GM18520 (cell line): ENCODE measurements around the gene SLC2A11.

Source experiments
- ATAC-seq: cut with Tn5 transposase; IDR thresholded peaks from one replicate; pipeline ENCODE4 v1.9.1; 2021; ENCODE audit not compliant: unreplicated experiment

The SLC2A11 gene, protein sequence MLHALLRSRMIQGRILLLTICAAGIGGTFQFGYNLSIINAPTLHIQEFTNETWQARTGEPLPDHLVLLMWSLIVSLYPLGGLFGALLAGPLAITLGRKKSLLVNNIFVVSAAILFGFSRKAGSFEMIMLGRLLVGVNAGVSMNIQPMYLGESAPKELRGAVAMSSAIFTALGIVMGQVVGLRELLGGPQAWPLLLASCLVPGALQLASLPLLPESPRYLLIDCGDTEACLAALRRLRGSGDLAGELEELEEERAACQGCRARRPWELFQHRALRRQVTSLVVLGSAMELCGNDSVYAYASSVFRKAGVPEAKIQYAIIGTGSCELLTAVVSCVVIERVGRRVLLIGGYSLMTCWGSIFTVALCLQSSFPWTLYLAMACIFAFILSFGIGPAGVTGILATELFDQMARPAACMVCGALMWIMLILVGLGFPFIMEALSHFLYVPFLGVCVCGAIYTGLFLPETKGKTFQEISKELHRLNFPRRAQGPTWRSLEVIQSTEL

DNA sequence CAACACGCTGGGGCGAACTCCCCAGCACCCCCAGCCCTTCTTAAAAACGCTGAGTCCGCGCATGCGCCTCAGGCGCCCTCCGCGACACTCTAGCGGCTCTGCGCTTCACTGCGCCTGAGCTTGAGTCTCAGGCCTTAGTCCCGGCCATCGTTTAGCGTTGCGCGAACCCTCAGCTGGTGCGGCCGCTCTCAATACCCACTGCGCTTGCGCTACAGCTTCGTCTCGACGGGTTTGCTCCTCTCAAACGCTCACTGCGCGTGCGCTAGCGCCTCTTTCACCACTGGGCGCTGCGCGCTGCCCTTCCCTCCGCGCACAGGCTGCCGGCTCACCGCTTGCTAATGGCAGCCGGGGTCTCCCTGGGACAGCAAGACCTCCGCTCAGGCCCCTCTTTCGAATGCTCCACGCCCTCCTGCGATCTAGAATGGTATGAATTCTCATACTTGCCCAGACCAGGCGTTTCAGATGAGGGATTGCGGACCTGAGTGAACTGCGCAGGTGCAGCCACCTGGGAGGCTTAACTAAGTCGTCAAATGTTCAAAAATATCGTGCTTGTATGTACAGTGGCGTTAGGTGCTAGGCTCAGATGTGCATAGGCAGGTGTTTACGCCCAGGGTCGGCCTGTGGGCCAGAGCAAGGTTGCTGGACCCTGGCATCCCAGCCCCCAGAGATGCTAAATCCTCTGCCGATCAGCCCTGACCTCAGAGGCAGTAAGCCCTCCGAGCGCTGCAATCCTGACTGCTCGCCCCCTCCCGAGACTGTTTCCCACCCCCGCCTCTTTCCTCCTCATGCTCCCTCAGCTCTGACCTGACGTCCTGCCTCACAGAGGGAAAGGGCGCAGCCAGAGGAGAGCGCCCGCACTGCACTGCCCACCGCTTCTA is at the start of gene SLC2A11:
Gene SLC2A11, plus strand, starts transcription at position 270 of the 878 bp plus-strand sequence. Its CDS starts 125 bp downstream, at position 395.
- peak; percentile 98 for ATAC-seq

DNA sequence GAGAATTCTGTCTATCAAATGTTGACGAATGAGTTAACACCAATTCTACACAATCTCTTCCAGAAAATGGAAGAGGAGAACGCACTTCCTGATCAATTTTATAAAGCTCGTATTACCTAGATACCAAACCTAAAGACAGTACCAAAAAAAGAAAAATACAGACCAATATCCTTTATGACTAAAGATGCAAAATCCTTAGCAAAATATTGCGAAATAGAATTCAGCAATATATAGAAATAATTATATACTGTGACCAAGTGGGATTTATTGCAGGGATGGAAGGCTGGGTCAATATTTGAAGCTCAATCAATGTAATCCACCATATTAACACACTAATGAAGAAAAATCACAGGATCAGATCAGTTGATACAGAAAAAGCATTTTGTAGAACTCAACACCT is 45.3 kb upstream of the SLC2A11 start:
- no peak for ATAC-seq

DNA sequence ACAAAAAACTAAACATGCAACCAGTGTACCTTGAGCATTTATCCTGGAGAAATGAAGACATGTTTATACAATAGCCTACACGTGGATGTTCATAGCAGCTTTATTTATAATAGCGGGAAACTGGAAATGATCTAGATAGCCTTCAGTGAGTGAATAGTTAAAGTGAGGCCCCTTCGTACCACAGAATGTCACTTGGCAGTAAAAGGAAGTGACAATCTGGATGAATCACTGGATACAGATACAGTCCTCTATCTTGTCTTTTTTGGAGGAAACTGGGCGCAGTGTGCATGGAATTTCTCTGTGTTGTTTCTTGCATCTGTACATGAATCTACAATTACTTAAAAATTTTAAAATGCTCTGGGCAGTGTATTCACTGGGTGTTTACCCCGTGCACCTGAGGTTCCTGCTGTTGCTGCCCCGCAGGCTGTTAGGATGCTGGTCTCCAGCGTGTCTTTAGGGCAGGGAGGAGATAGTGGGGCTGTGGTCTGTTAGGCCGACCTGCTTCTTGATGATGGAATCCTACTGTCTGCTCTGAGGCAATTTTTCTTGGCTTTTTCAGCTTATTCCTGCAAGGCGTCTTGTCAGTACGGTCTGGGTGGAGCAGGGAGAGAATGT is 42.0 kb upstream of the SLC2A11 start:
- ATAC-seq = no peak

DNA sequence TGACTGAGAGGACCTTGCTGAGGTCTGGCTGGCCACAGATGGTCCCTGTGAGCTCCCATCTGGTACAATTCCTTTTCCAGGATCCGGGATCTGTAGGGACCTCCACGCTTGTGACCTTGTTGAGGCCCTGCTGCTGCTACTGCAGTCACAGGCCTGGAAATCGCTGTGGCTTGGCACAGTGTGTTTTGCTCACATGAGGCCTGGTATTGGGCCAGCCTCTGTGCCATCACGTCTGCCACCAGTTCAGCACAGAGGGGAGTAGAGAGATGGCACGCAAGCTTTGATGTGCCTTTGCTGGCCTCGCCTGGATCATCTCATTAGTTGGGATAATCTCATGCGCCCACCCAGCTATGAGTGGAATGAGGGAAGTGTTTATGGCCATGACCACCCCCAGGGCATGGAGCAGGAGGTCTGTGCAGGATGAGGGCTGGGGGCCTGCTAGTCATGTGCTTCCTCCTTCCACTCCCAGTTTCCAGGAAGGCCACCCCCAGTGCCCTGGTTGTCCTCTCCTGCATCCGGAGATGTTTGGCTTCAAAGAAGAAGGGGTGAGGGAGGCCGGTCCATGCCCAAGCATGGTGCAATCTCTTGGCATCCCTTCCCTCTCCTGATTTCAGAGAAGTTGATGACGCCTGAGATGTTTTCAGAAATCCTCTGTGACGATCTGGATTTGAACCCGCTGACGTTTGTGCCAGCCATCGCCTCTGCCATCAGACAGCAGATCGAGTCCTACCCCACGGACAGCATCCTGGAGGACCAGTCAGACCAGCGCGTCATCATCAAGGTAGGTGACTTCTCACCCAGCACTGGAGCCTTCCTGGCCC is 41.3 kb upstream of the SLC2A11 start:
- no peak for ATAC-seq

DNA sequence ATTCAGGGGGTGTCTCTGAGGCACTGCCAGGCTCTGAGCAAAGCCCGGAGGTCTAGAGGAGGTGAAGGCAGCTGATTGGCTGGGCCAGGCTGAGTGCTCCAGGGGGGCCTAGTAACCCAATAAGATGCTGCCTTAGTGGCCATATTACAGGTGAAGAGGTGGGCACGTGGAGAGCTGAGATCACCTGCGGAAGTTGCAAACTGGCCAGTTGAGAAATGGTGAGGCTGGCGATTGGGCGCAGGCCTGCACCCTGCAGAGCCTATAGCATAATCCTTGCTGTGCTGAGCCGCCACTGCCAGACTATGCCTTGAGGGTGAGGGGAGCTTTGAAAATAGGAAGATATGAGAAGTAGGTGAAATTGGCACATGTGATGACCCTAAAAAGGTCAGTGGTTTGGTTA is 40.5 kb upstream of the SLC2A11 start:
- no peak for ATAC-seq

DNA sequence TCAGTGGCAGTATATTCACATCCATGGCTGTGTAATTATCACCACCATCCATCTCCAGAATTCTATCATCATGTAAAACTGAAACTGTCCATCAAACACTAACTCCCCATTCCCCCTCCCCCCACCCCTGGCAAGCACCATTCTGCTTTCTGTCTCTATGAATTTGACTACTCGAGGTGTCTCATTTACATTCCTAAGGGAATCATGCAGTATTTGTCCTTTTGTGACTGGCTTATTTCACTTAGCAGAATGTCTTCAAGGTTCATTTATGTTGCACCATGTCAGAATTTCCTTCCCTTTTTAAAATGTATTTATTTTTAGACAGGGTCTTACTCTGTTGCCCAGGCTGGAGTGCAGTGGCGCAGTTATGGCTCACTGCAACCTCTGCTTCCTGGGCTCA is 39.1 kb upstream of the SLC2A11 start:
- no peak for ATAC-seq

DNA sequence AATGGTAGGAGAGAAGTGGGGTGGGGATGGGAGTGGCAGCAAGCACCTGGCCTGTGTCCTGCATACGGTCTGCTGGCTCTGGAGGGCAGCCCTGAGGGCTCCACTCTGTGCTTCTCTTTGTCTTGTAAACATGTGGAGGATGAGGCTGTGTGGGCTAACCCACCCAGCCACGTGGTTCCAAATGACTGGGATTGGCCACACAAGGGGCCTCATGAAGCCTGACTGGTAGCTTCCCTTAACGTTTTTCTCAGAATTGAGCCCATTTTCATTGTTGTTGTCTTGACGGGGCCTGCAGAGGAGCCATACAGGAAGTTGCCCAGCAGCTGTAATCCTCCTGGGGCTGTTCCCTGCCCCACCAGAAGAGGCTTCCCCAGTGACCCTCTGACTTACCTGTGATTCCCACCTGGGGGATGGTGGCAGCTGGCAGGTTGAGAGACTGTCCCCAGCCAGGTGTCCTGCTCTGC is 36.9 kb upstream of the SLC2A11 start:
- ATAC-seq = no peak

DNA sequence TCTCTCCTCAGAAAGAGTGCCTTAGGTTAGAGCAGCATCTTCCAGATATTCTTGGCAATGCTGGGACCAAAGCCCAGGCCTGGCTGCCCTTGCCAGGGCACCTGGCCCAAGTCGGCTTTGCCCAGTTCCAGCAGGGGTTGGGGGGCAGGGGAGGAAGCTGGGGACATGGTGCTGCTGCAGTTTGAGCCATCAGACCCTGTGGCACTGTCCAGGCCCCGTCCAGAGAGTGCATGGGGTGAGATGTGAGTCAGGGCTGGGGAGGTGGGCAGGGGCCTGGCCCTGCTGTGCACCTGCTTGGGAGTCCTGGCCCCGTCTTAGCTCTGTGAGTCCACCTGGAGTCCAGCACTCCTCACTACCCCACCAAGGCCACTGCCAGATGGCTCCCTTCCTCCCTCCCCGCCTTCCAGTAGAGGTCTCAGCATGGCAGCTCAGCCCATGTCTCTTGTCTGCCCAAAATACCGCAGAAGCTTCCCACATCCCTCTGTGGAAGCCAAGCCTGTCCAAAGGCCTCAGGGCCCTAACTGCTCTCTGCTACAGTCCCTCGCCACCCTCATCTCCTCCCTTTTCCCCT is 35.5 kb upstream of the SLC2A11 start:
- no peak for ATAC-seq

DNA sequence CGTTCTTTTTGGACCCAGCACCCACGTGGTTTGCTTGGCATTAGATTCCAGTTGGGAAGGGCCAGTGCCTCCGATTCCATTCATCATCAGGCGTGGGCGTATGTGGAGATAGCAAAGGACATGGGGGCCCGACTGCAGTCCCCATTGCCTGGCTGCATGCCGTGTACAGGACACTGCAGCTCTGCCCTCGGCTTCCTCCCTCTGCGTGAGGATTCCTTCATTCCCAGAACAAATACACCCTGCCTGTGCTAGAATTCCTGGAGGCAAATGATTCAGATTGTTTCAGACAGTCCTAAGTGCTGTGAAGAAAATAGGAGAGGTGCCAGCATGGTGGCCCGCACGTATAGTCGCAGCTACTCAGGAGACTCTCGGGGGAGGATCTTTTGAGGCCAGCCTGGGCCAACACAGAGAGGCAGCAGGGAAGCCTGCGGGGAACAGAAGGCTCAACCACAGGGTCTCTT is 34.3 kb upstream of the SLC2A11 start:
- no peak for ATAC-seq

DNA sequence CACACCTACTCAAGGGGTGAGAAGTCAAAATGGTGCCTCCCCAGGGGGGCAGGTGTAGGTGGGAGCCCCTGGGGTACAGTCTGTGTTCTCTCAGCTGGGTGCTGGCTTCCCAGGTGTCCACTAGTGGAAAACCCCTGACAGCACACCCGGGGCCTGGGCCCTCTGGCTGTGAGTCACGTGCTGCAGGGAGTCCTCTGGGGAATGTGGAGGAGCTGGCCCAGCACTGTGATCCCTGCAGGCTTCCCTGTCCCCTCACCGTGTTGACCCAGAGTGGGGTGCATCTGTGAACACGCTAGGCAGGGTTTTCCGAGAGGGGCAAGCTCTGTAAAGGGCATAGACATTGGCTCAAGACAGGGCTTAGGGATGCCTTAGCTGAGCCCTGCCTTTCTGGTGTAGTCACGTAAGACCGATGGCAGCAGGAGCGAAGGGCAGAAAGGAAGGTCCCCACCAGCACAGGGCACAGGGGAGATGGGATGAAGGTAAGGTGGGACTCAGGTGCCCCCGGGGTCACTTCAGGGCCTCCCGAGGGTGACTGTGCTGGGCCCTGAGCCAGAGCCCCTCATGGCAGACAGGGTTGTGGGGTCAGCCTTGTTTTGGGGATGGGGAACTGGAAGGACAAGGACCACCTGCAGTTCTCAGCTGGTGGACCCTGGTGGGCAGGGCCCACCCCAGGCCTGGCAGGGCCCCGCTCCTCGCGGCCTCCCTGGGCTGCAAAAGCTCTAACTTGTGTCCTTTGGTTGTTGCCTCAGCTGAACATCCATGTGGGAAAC is 33.0 kb upstream of the SLC2A11 start:
- no peak for ATAC-seq

DNA sequence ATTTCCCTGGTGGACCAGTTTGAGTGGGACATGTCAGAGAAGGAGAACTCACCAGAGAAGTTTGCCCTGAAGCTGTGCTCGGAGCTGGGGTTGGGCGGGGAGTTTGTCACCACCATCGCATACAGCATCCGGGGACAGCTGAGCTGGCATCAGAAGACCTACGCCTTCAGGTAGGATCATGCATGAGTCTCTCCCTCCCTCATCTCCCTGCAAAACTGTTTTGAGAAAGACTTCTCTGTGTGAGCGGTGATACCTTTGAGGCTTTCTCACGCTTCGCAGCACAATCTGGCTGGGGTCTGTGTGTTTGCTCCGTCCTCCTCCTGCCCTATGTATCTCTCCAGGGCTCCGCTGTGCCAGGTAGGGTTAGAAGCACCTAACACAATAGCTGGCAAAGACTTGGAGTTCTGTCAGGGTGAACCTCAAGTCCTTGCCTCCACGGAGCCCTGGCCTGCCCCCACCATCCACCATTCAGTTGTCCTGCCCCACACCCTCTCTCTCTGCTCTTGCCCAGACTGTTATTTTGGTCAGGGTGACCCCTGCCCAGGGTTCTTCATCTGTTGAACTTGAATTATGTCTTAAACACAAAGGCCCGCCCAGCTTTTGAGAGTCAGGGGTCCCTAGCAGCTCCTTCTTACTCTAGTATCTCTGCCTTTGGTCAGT is 32.3 kb upstream of the SLC2A11 start:
- ATAC-seq = no peak

DNA sequence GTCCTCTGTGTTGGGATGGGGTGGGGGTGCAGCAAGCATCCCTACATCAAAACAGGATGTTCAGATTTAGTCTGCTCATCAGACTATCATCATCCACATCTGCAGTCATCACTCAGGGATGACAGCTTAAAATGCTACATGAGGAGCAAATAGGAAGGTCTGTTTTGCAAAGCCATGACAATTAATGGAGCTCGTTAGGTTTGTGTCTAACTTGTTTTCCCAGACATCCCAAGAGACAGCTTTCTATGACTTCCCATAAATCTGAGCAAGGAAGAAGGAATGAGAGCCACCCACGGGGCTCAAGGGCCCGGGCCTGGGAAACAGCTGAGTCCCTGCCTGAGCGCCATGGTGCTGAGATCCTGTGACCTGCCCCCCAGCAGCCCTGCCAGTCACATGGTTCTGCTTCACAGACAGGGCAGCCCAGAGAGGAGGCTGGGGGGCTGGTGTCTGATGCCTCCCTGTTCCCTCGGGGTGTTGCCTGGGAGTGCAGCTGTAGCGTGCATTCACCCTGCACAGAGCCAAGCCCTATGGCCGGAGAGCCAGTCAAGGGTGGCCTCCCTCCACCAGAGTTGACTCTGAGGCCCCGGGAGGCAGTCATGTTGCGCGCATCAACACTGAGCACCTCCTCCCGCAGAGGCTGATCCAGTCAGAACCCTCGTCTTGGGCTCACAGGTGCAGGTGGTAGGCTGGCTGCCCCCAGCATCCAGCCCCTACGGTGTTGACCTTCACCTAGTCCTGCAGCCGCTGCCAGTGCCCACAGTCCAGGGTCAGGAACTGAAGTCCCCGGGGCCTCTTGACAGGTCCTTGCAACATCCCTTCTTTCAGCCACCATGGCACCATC is 30.9 kb upstream of the SLC2A11 start:
- ATAC-seq = no peak

DNA sequence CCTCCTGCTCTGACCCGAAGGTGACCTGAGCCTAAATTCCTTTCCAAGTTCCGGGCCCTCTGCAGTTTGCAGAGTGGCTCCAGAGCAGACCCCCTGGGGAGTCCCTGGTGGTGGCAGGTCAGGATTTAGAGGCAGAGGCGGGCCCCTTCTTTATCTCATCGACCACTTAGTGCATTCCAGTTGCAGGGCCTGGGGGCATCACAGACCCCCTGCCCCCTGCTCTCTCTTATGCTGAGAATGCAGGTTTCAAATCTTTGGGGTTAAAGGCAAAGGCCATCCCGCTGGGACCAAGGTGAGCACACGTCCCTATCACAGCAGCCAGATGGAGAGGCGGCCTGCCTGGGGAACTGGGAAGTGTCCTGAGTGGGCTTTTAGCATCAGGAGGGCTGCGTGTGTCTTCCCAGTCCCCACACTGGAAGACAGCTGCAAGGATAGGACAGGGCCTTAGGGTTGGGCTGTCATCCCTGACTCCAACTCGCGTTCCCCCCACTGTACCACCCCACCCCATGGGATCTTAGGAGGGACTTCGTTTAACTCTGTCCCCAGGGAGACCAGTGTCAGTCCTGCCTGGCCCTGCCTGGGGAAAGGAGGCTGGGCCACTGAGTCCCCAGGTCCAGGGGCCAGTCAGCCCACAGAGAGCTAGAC is 30.2 kb upstream of the SLC2A11 start:
- no peak for ATAC-seq

DNA sequence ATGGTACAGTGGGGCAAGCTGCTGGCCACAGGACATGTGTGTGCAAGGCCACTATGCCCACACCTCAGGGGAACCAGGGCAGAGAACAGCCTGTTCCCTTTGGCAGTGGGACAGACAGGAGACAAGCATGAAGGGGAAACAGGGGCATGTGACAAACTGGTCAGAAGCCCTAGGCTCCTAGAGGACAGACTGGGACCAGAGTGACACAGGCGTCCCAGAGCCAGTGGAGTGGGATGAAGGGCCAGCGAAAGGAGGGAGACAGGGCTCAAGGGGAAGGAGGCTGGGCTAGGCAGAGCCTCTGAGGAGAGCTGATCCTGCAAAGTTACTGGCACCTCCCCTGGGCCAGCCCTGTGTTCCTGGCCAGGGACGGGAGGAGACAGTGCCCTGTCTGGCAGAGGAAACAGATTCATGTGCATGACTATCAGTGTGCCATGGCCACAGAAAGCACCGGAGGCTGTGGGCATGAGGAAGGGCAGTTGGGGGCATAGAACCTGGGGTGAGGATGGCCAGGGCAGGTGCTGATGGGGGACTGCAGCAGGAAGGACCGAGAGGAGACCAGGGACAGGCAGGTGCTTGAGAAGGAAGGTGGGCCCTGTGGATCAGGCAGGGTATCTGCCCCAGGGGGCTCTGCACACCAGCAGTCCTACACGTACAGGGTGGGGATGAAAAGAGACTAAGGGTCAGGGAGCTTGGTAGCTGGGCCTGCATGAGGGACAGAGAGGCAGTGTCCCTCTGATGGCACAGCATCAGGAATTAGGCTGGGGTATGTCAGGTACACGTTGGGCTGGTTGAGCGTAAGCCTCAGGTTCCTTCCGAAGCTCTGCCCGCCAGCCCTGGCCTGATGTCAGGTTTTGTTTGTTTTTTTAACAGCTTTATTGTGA is 28.6 kb upstream of the SLC2A11 start:
- no peak for ATAC-seq

DNA sequence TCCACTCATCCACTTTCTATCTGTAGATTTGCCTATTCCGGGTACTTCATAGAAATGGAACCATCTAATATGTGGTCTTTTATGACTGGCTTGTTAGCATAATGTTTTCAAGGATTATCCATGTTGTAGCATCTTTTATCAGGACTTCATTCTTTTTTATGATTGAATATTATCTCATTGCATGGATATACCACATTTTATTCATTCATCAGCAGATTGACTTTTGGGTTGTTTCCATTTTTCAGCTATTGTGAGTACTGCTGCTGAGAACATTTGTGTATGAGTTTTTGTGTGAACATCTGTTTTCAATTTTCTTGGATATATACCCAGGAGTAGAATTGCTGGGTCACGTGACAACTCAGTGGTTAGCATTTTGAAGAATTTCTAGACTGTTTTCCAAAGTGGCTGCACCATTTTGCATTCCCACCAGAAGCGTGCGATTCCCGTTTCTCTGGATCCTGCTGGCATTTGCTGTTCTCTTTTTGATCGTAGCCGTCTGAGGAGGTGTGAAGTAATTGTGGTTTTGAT is 27.8 kb upstream of the SLC2A11 start:
- no peak for ATAC-seq

DNA sequence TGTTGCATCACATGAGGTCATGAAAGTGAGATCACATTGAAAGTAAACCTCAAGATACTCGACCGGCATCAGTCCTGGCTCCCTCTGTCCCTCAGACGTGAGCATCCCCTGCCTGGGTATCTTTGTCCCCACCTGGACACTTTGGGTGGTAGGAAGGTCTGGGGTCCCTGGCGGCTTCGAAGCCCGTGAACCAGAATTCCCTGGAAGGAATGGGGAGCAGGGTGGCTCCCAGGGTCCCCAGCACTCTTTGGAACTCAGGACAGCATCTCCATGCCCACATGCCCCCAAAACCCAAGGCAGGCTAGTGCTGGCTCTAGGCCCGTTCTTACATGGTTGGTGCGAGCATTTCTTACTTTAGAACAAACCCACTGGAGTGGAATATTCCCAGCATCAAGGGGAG is 26.4 kb upstream of the SLC2A11 start:
- no peak for ATAC-seq
